ENCODE results near the gene PPP4R3B.

- no peak for TF ChIP-seq POLR2A (IDR thresholded peaks at IDR 0.05; ENCODE audit: low read depth)
- no peak for TF ChIP-seq POLR2AphosphoS5 (IDR thresholded peaks at IDR 0.05)
- no peak for TF ChIP-seq CTCF (IDR thresholded peaks at IDR 0.05)
These were observed 26.5 kb downstream of the PPP4R3B start for GRCh38 chr2:55590810-55591440.
